SH-SY5Y (cell line): Measurements from ENCODE around the gene PRR14.

ENCODE experiments used
- GATA2 ChIP-seq: IDR thresholded peaks from 2 replicates; pipeline ENCODE4 v1.6.1; 2011; ENCODE audit warnings: mild to moderate bottlenecking, low read depth, low read length
- GATA3 ChIP-seq: IDR thresholded peaks from 2 replicates; pipeline ENCODE4 v1.6.1; 2011; ENCODE audit warnings: low read depth, mild to moderate bottlenecking, low read length, moderate library complexity

The PRR14 gene

GRCh38 chr16:30662449-30662848 is 11.7 kb downstream of the PRR14 start:
- TF ChIP-seq GATA2 (no peak), GATA3 (no peak)

GRCh38 chr16:30663038-30663437 is 12.3 kb downstream of the PRR14 start:
- TF ChIP-seq GATA2 (no peak), GATA3 (no peak)

GRCh38 chr16:30663820-30664219 is 13.1 kb downstream of the PRR14 start:
- TF ChIP-seq GATA3: no peak
- no peak for TF ChIP-seq GATA2

- no peak for TF ChIP-seq GATA2
- no peak for TF ChIP-seq GATA3
Observed at GRCh38 chr16:30664616-30665109, 13.9 kb downstream of the PRR14 start.

GRCh38 chr16:30665155-30665829 is 14.5 kb downstream of the PRR14 start:
- TF ChIP-seq GATA2 (no peak), GATA3 (no peak)

GRCh38 chr16:30665830-30666190 is 15.1 kb downstream of the PRR14 start:
- TF ChIP-seq GATA3: no peak
- no peak for TF ChIP-seq GATA2

- no peak for TF ChIP-seq GATA3
- no peak for TF ChIP-seq GATA2
Observed at GRCh38 chr16:30666681-30667080, 15.9 kb downstream of the PRR14 start.

GRCh38 chr16:30667361-30667905 is 16.7 kb downstream of the PRR14 start:
- no peak for TF ChIP-seq GATA3
- TF ChIP-seq GATA2: no peak

- TF ChIP-seq GATA2 (no peak), GATA3 (no peak)
Observed at GRCh38 chr16:30668393-30668792, 17.6 kb downstream of the PRR14 start.

GRCh38 chr16:30669026-30669902 is 18.5 kb downstream of the PRR14 start:
- no peak for TF ChIP-seq GATA2
- TF ChIP-seq GATA3: no peak

- no peak for TF ChIP-seq GATA3
- no peak for TF ChIP-seq GATA2
Observed at GRCh38 chr16:30669903-30670824, 19.4 kb downstream of the PRR14 start.

GRCh38 chr16:30675143-30675542 is 24.4 kb downstream of the PRR14 start:
- TF ChIP-seq GATA3: no peak
- no peak for TF ChIP-seq GATA2

GRCh38 chr16:30677931-30678585 is 27.3 kb downstream of the PRR14 start:
- TF ChIP-seq GATA2 (no peak), GATA3 (no peak)
